GM21447 (cell line): ENCODE data around the gene PLK2.
A peak's percentile ranks its signal among the peaks of the same experiment; 100 is the strongest.

Source experiments
- ATAC-seq: cut with Tn5 transposase; IDR thresholded peaks from one replicate; pipeline ENCODE4 v1.9.1; 2021; ENCODE audit not compliant: unreplicated experiment

Gene PLK2

GRCh38 chr5:58481066-58481676 lies 21.3 kb upstream of the PLK2 start:
- no peak for ATAC-seq

GRCh38 chr5:58477760-58478376 lies 18.0 kb upstream of the PLK2 start:
- ATAC-seq: no peak

- no peak for ATAC-seq
Measured at GRCh38 chr5:58475404-58475803, 15.5 kb upstream of the PLK2 start.

GRCh38 chr5:58469896-58470295 lies 10.0 kb upstream of the PLK2 start:
- ATAC-seq: no peak

GRCh38 chr5:58466939-58467338 lies 7.1 kb upstream of the PLK2 start:
- peak; percentile 100 for ATAC-seq

- ATAC-seq: no peak
Measured at GRCh38 chr5:58462623-58463230, 2.8 kb upstream of the PLK2 start.

- ATAC-seq: no peak
Measured at GRCh38 chr5:58462154-58462553, 2.3 kb upstream of the PLK2 start.

- peak; percentile 72 for ATAC-seq
Measured at GRCh38 chr5:58460732-58461286, 923 bp upstream of the PLK2 start.

GRCh38 chr5:58459146-58460001 lies 512 bp downstream of the PLK2 start:
- ATAC-seq: no peak

- ATAC-seq: no peak
Measured at GRCh38 chr5:58458743-58459145, 1.1 kb downstream of the PLK2 start.

GRCh38 chr5:58458141-58458742 lies 1.6 kb downstream of the PLK2 start:
- no peak for ATAC-seq

- ATAC-seq: no peak
Measured at GRCh38 chr5:58457050-58457449, 2.8 kb downstream of the PLK2 start.

GRCh38 chr5:58456486-58456885 lies 3.4 kb downstream of the PLK2 start:
- ATAC-seq: no peak

- no peak for ATAC-seq
Measured at GRCh38 chr5:58456026-58456425, 3.9 kb downstream of the PLK2 start.

GRCh38 chr5:58455480-58455879 lies 4.4 kb downstream of the PLK2 start:
- no peak for ATAC-seq

GRCh38 chr5:58455066-58455465 lies 4.8 kb downstream of the PLK2 start:
- no peak for ATAC-seq

GRCh38 chr5:58454025-58454424 lies 5.9 kb downstream of the PLK2 start:
- no peak for ATAC-seq

GRCh38 chr5:58453306-58453705 lies 6.6 kb downstream of the PLK2 start:
- ATAC-seq: no peak

- ATAC-seq: no peak
Measured at GRCh38 chr5:58452566-58453258, 7.2 kb downstream of the PLK2 start.
